Measurements from ENCODE around the gene PPP2R5B.

DNA sequence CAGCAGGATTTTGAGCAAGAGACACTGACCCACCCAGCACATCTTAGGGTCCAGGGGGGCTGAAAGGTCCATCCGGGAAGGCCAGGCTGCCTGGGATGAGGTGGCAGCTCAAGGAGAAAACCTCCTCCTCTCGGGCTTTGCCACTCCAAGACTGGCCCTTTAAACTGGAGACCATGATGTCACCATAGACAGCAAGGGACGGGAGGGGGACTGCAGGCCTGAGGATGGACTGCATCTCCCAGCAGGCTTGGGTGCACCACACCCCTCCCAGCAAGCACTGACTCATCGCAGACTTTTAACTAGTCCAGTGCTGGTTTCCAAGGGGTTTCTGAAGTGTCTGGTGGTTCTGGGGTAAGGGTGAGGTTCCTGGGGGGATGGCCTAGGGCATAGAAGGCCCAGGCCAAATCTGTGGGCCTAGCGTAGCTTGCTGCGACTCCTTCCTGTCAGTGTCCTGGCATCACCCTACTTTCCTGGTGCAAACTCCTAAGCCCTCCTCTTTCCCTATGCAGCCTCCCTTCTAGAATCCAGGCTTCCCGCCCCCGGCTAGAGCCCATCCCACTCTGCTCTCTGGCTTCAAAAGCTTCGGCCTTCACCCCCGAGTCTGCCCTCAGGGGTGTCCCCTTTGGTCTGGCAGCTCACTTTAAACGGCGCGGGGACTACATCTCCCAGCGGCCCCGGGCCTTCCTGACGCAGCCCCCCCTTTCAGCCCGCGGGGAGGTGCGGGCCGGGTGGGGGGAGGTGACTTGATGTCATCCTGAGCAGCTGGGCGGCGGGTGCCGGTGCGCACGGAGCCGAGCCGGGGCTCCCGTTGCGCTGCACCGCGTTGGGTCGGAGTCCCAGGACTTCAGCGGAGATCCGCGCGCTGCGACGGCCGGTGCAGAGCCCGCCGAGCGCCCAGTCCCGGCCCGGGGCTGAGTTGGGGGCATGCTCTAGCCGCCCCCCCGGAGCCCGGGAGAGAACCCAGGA lies at the start of gene PPP2R5B:
- TF ChIP-seq MAX (CRISPR knock-in tag; IDR thresholded peaks at IDR 0.05): peak; percentile 10; the same call in 1 of the 2 replicates
- TF ChIP-seq HDAC6 (IDR thresholded peaks at IDR 0.05; ENCODE audit: low read depth, low read length): no peak
- TF ChIP-seq, protein P1, sequence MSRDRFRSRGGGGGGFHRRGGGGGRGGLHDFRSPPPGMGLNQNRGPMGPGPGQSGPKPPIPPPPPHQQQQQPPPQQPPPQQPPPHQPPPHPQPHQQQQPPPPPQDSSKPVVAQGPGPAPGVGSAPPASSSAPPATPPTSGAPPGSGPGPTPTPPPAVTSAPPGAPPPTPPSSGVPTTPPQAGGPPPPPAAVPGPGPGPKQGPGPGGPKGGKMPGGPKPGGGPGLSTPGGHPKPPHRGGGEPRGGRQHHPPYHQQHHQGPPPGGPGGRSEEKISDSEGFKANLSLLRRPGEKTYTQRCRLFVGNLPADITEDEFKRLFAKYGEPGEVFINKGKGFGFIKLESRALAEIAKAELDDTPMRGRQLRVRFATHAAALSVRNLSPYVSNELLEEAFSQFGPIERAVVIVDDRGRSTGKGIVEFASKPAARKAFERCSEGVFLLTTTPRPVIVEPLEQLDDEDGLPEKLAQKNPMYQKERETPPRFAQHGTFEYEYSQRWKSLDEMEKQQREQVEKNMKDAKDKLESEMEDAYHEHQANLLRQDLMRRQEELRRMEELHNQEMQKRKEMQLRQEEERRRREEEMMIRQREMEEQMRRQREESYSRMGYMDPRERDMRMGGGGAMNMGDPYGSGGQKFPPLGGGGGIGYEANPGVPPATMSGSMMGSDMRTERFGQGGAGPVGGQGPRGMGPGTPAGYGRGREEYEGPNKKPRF (IDR thresholded peaks at IDR 0.05; ENCODE audit: low read depth, low read length): no peak
